IMR-90 (cell line): ENCODE results near the gene PITPNM3.

ENCODE experiments used
- CEBPB ChIP-seq: IDR thresholded peaks from 2 replicates; pipeline ENCODE4 v1.6.1; 2012; ENCODE audit warnings: low read depth, low read length, improper control_type of control experiment
- MAZ ChIP-seq: IDR thresholded peaks from 2 replicates; pipeline ENCODE4 v1.6.1; 2012; ENCODE audit warnings: low read depth, mild to moderate bottlenecking, low read length, improper control_type of control experiment, moderate library complexity, borderline replicate concordance
- MXI1 ChIP-seq: IDR thresholded peaks from 2 replicates; pipeline ENCODE4 v1.6.1; 2012; ENCODE audit warnings: low read depth, mild to moderate bottlenecking, low read length, moderate library complexity, borderline replicate concordance
- POLR2A ChIP-seq: IDR thresholded peaks from 2 replicates; pipeline ENCODE4 v1.6.1; 2012; ENCODE audit warnings: mild to moderate bottlenecking, low read depth, low read length
- RFX5 ChIP-seq: IDR thresholded peaks from 2 replicates; pipeline ENCODE4 v1.8.0; 2012; ENCODE audit warnings: low read depth, mild to moderate bottlenecking, low read length, moderate library complexity
- SMC3 ChIP-seq: fragments of 150-350 bp; IDR thresholded peaks from 2 replicates; pipeline ENCODE4 v1.6.1; 2016; ENCODE audit warnings: low read depth, mild to moderate bottlenecking, antibody characterized with exemption, low read length, moderate library complexity
- TF ChIP-seq, protein P1 (sequence below): conservative IDR thresholded peaks from 2 replicates; pipeline ENCODE4 v1.5.1; 2012; ENCODE audit warnings: mild to moderate bottlenecking, low read depth, low read length, improper control_type of control experiment
- TF ChIP-seq, protein P2 (sequence below): fragments of 150-350 bp; IDR thresholded peaks from 2 replicates; pipeline ENCODE4 v1.6.1; 2017; ENCODE audit warnings: mild to moderate bottlenecking, antibody characterized with exemption, low read length, low read depth

DNA sequence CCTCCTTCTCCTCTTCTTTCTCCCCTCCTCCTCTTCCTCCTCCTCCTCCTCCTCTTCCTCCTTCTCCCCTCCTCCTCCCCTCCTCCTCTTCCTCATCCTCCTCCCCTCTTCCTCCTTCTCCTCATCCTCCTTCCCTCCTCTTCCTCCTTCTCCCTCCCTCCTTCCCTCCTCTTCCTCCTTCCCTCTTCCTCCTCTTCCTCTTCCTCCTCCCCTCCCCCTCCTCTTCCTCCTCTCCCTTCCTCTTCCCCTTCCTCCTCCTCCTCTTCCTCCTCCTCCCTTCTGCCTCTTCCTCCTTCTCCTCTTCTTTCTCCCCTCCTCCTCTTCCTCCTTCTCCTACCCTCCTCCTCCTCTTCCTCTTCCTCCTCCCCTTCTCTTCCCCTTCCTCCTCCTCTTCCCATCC, 5.1 kb upstream of the PITPNM3 start:
- TF ChIP-seq, protein P1, sequence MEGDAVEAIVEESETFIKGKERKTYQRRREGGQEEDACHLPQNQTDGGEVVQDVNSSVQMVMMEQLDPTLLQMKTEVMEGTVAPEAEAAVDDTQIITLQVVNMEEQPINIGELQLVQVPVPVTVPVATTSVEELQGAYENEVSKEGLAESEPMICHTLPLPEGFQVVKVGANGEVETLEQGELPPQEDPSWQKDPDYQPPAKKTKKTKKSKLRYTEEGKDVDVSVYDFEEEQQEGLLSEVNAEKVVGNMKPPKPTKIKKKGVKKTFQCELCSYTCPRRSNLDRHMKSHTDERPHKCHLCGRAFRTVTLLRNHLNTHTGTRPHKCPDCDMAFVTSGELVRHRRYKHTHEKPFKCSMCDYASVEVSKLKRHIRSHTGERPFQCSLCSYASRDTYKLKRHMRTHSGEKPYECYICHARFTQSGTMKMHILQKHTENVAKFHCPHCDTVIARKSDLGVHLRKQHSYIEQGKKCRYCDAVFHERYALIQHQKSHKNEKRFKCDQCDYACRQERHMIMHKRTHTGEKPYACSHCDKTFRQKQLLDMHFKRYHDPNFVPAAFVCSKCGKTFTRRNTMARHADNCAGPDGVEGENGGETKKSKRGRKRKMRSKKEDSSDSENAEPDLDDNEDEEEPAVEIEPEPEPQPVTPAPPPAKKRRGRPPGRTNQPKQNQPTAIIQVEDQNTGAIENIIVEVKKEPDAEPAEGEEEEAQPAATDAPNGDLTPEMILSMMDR, result no peak
- TF ChIP-seq, protein P2, sequence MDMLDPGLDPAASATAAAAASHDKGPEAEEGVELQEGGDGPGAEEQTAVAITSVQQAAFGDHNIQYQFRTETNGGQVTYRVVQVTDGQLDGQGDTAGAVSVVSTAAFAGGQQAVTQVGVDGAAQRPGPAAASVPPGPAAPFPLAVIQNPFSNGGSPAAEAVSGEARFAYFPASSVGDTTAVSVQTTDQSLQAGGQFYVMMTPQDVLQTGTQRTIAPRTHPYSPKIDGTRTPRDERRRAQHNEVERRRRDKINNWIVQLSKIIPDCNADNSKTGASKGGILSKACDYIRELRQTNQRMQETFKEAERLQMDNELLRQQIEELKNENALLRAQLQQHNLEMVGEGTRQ, result no peak
- TF ChIP-seq RFX5 (no peak), MXI1 (no peak), MAZ (no peak), CEBPB (no peak), POLR2A (no peak), SMC3 (no peak)
